Muscle of arm (tissue), 14 donors: ENCODE results near the gene TRAK2. TPM values are rescaled to one million over a fixed set of nuclear protein-coding genes. Genes with fewer than 3 reads are reported as not detected.
"Not testable (repeated sequence)": the region's sequence is repeated elsewhere in the genome, so short reads cannot be mapped to it uniquely, and the experiment has no call there.

Source experiments
- DNase-seq: peaks from one replicate; pipeline ENCODE4 v3.0.0-alpha.2; 2013
- long read RNA-seq, 11 donors: transcript quantifications; one replicate each; lab custom pipeline, GENCODE V29; 2026
- polyA plus RNA-seq, 12 donors: library from polyadenylated mRNA; unstranded; fragments of 120-200 nt; gene quantifications; one replicate each; pipeline ENCODE4 v1.2.1, GENCODE V29; 2013; ENCODE audit not compliant: insufficient read length in 12 of 12

Gene TRAK2, protein sequence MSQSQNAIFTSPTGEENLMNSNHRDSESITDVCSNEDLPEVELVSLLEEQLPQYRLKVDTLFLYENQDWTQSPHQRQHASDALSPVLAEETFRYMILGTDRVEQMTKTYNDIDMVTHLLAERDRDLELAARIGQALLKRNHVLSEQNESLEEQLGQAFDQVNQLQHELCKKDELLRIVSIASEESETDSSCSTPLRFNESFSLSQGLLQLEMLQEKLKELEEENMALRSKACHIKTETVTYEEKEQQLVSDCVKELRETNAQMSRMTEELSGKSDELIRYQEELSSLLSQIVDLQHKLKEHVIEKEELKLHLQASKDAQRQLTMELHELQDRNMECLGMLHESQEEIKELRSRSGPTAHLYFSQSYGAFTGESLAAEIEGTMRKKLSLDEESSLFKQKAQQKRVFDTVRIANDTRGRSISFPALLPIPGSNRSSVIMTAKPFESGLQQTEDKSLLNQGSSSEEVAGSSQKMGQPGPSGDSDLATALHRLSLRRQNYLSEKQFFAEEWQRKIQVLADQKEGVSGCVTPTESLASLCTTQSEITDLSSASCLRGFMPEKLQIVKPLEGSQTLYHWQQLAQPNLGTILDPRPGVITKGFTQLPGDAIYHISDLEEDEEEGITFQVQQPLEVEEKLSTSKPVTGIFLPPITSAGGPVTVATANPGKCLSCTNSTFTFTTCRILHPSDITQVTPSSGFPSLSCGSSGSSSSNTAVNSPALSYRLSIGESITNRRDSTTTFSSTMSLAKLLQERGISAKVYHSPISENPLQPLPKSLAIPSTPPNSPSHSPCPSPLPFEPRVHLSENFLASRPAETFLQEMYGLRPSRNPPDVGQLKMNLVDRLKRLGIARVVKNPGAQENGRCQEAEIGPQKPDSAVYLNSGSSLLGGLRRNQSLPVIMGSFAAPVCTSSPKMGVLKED
- polyA plus RNA-seq = 10 to 100 TPM in 11 of 12 donors, not detected in 1; 18.5 to 37.3 (median 33.1) TPM
- long read RNA-seq, donor 1, full-length matches to known transcripts = 1 of 7 reads
- long read RNA-seq, donor 1, partial matches to known transcripts = 6 of 7 reads
- long read RNA-seq, donor 1, other reads (novel, unspliced or antisense) = 0 of 7 reads
- long read RNA-seq, donor 2, full-length matches to known transcripts = 3 of 3 reads
- long read RNA-seq, donor 2, partial matches to known transcripts = 0 of 3 reads
- long read RNA-seq, donor 2, other reads (novel, unspliced or antisense) = 0 of 3 reads
- long read RNA-seq, donor 3, full-length matches to known transcripts = 2 of 2 reads
- long read RNA-seq, donor 3, partial matches to known transcripts = 0 of 2 reads
- long read RNA-seq, donor 3, other reads (novel, unspliced or antisense) = 0 of 2 reads
- long read RNA-seq, donor 4 = 0 reads
- long read RNA-seq, donor 5, full-length matches to known transcripts = 4 of 61 reads
- long read RNA-seq, donor 5, partial matches to known transcripts = 19 of 61 reads
- long read RNA-seq, donor 5, other reads (novel, unspliced or antisense) = 38 of 61 reads
- long read RNA-seq, donor 6, full-length matches to known transcripts = 1 of 1 reads
- long read RNA-seq, donor 6, partial matches to known transcripts = 0 of 1 reads
- long read RNA-seq, donor 6, other reads (novel, unspliced or antisense) = 0 of 1 reads
- long read RNA-seq, donor 7, full-length matches to known transcripts = 4 of 4 reads
- long read RNA-seq, donor 7, partial matches to known transcripts = 0 of 4 reads
- long read RNA-seq, donor 7, other reads (novel, unspliced or antisense) = 0 of 4 reads
- long read RNA-seq, donor 8, full-length matches to known transcripts = 2 of 38 reads
- long read RNA-seq, donor 8, partial matches to known transcripts = 36 of 38 reads
- long read RNA-seq, donor 8, other reads (novel, unspliced or antisense) = 0 of 38 reads
- long read RNA-seq, donor 9, full-length matches to known transcripts = 3 of 10 reads
- long read RNA-seq, donor 9, partial matches to known transcripts = 7 of 10 reads
- long read RNA-seq, donor 9, other reads (novel, unspliced or antisense) = 0 of 10 reads
- long read RNA-seq, donor 10, full-length matches to known transcripts = 2 of 2 reads
- long read RNA-seq, donor 10, partial matches to known transcripts = 0 of 2 reads
- long read RNA-seq, donor 10, other reads (novel, unspliced or antisense) = 0 of 2 reads
- long read RNA-seq, donor 11, full-length matches to known transcripts = 1 of 1 reads
- long read RNA-seq, donor 11, partial matches to known transcripts = 0 of 1 reads
- long read RNA-seq, donor 11, other reads (novel, unspliced or antisense) = 0 of 1 reads

DNA sequence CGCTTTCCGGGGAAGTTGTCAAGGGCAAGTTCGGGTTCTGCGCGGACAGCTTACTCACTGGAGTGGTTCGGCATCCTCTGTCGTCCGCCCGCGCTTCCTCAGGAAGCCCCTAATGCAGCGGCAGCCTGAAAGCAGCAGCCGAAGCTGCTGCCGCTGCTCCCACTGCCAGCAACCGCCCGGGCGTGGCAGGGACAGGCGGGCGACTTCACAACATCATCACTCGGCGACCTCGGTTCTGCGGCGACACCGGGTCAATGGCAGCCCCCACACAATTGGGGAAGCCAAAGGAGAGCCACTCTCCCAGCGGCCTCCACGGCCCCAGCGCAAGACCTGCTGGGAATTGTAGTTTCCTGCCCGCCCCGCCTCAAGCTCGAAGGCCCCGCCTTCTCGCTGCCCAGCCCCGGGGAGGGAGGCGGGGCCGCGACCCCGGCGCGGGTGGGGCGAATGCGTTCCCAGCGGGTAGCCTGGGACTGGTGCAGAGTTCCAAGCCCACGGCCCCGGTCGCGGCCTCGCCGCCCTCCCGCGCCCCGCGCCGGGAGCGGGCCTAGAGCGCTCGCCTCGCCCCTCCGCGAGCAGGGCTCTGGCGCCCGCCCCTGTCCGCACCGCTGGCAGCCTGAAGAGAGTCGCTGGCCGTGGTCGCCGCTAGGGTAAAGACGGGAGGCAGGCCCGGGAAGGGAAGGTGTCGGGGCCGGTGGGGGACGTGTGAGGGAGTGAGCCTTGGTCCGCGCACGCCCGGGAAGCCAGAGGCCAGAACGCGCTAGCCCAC, at the start of gene TRAK2, which contains the start of gene STRADB:
Gene TRAK2 (minus strand): TSS at position 167 of the 766 bp plus-strand sequence. CDS start 30,951 bp downstream, outside the sequence.
Gene STRADB (plus strand): TSS at position 449 of the 766 bp plus-strand sequence. CDS start 3,101 bp downstream, outside the sequence.
- DNase-seq = peak; percentile 95

DNA sequence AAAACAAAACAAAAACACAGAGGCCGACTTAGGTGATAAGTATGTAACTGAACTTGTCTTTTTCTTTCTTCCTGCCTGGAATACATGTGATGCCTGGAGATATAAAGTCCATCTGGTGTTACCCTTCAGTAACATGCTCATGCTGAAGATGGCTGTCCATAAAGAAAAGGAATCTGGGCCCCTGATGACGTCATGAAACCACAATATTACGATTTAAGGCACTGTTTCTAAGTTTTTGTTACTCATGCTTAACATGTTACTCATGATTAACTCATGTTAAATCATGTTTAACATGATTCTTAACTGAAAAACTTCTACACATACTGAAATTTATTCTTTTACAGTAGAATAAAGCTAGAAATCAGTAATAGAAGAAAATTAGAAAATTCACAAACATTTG, 49.3 kb upstream of the TRAK2 start:
- no peak for DNase-seq

DNA sequence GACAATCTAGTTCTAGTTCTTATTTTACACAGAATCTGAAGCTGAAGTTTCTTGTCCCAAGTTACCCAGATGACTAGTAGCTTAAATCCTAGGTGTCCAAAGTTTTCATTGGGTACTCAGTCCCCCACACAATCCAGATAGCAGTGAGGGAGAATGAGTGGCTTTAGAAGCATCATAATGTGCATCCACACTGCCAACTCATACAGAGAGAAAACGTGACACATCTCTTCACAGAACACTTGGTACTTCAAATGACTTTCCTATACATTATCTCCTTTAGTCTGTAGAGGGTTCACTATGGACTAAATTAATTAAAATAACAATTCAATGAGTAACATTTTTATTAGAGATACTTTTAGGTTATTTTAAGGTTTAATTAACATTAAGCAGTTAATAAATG, 45.5 kb upstream of the TRAK2 start:
- no peak for DNase-seq

DNA sequence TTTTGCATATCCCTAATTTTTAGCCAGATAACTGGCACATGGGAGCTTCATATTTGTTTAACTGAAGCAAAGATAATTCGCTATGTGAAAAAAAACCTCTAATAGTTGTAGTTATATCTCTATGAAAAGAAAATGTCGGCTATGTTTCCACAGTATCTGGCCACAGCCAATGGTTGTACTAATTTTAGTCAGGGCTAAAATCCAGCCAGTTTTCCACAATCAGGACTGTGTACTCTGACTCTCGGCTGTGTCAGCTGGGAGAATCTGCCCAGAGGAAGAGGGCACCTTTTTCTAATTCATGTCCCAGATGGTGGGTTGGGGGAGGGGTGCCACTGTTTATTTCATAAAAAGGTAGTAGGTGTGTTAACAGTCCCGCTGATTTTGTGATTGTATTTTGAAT, 39.0 kb upstream of the TRAK2 start:
- no peak for DNase-seq

DNA sequence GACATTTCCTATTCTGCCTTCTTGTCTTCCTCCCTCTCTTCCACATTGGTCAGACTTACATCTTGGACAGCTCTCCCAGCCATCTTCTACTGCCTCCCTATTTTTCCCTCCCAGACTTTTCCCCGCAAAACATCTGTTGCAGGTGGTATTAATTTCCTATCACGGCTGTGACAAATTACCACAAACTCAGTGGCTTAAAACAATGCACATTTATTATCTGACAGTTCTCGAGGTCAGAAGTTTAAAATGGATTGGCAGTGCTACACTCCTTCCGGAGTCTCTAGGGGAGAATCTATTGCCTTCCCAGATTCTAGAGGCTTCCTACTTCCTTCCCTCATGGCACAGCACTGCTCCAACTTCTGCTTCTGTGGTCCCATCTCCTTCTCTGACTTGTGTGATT, 33.5 kb upstream of the TRAK2 start:
- peak; percentile 16 for DNase-seq

- DNase-seq = not testable (repeated sequence)
Observed at GRCh38 chr2:201483758-201484157, 32.5 kb upstream of the TRAK2 start.

GRCh38 chr2:201483342-201483741, 32.1 kb upstream of the TRAK2 start:
- peak; percentile 19 for DNase-seq

- no peak for DNase-seq
Observed at GRCh38 chr2:201482543-201482942, 31.3 kb upstream of the TRAK2 start.

DNA sequence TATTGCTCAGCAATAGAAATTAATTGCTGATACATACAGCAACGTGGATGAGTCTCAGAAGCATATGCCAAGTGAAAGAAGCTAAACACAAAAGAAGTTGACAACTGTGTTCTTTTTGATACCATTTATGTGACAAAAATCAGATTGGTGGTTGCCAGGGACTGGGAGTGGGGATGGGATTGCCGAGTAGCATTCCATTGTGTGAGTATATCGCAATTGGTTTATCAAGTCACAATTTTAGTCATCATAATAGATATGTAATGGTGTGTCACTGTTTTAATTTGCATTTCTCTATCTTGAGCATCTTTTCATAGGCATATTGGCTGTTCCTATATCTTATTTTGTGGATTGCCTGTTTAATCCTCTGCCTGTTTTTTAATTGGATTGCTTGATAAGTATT, 21.2 kb upstream of the TRAK2 start:
- no peak for DNase-seq

DNA sequence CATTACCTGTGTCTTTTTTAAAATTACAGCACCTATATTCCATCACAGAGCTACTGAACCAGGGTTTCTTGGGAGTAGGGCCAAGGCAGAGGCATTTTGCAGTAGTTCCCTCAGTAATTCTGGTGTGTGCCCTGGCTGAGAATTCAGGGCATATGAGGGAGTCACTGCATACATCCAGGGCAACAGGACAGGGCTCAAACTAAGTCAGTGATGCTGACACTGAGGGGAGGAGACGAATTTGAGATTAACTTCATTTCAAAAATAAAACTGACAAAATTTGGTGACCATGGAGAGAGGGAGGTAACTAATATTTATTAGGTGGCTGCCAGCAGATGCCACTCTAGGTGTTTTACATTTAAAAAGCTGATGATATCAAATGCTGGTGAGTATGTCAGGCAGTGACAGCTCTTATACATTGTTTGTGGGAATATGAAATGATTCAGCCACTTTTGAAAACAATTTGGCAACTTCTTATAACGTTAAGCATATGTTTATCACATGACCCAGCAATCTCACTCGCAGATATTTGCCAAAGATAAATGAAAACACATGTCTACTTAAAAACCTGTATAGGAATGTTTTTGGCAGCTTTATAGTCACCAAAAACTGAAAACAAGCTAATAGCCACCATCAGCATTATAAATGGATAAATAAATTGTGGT, 20.6 kb upstream of the TRAK2 start:
- DNase-seq = no peak

DNA sequence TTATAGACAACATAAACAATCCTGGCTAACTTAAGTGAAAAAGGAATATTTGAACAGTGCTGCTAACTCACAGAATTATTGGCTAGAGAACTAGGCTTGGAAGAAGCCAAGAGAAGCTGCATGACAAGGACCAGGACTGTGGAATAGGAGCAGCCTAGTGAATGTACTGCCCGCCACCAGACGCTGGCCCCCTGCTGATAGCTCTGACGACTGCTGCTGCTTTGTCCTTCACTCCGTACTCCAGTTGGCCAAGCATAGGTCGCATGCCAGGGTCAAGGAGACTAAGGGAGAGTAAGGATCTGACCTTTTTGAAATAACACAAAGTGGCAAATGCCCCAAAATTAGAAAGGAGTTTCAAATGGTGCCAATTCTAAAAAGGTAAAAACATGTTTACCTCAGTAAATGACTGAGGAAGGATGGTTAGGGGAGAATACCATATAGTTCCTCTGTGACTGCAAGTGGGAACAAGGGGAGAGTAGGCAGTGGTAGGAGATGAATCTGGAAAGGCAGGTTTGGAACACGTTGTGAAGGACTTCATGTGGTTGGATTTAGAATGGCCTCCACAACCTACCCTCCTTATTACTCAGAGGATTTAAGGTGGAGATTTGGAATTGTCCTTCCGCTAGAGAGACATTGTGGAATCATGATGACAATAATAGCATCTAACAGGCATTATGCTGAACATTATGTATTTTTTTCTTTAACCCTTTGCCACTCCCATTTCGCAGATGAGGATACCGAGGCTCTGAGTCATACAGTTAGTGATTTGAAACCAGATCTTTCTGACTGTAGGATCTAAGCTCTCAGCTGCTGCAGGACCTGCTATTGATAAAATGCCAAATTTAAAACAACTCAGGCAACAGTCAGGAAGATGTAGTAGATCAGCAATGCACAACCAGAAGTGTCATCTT, 19.8 kb upstream of the TRAK2 start:
- no peak for DNase-seq

- DNase-seq = no peak
Observed at GRCh38 chr2:201467666-201468065, 16.4 kb upstream of the TRAK2 start.

- peak; percentile 82 for DNase-seq
Observed at GRCh38 chr2:201466050-201466675, 14.9 kb upstream of the TRAK2 start.

- no peak for DNase-seq
Observed at GRCh38 chr2:201465524-201465971, 14.3 kb upstream of the TRAK2 start.

DNA sequence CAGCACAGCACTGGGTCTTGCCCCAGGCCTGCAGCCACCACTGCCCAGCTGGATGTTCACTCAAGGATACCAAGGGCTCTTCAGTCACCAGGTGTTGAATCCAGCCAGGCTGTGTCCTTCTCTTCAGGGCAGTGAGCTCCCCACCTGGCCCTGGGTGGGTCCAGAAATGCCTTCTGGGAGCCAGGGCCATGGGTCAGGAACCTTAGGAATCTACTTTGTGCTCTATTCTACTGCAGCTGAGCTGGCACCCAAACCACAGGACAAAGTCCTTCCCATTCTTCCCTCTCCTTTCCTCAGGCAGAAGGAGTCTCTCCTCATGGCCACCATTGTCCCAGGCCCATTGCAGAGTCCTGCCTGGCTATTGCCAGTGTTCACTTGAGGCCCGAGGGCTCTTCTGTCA, 13.3 kb upstream of the TRAK2 start:
- no peak for DNase-seq

GRCh38 chr2:201460532-201460931, 9.3 kb upstream of the TRAK2 start:
- DNase-seq = no peak
